ENCODE data around the gene GLRA1.
"Not testable (repeated sequence)": the region's sequence is repeated elsewhere in the genome, so short reads cannot be mapped to it uniquely, and the experiment has no call there.

DNA sequence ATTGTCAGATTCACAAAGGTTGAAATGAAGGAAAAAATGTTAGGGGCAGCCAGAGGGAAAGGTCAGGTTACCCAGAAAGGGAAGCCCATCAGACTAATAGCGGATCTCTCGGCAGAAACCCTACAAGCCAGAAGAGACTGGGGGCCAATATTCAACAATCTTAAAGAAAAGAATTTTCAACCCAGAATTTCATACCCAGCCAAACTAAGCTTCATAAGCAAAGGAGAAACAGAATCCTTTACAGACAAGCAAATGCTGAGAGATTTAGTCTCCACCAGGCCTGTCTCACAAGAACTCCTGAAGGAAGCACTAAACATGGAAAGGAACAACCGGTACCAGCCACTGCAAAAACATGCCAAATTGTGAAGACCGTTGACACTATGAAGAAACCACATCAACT lies 91.8 kb downstream of the GLRA1 start:
- TF ChIP-seq BHLHE40 (IDR thresholded peaks at IDR 0.05; ENCODE audit: borderline replicate concordance); SUZ12 (IDR thresholded peaks at IDR 0.05): not testable (repeated sequence)

Measured in HEK293T (cell line).